ENCODE results near the gene TRIM40. TPM values are rescaled to one million over a fixed set of nuclear protein-coding genes. Genes with fewer than 3 reads are reported as not detected.

The TRIM40 gene
- total RNA-seq, 2 donors from 2014 or later: not detected

- 84% methylated on average over 4 of the region's 4 CpGs for WGBS
- no peak for TF ChIP-seq POLR2A (IDR thresholded peaks at IDR 0.05)
- TF ChIP-seq CTCF (IDR thresholded peaks at IDR 0.05): no peak
- no peak for TF ChIP-seq POLR2AphosphoS5 (IDR thresholded peaks at IDR 0.05)
- H3K4me3 ChIP-seq: no peak within 1 kb of the TSS
- no peaks in the 10 kb centered on the region for H3K36me3 ChIP-seq
- H3K4me1 ChIP-seq (replicated peaks): no peaks in the 10 kb centered on the region
- H3K9me3 ChIP-seq: no peaks in the 10 kb centered on the region
- no peak for DNase-seq (ENCODE audit: low spot score)
- no peak within 1 kb of the TSS for H3K27ac ChIP-seq
- H3K27me3 ChIP-seq (replicated peaks; ENCODE audit: insufficient read depth): peaks cover 2% of the 10 kb centered on the region
- intact Hi-C loops (cut with DNase I): no loop called here
These were observed 25.0 kb downstream of the TRIM40 start, which contains the start of gene TRIM10 for GRCh38 chr6:30160785-30161531. Gene TRIM10 (minus strand): TSS chr6:30161211. CDS start chr6:30160858, 353 bp downstream.

GRCh38 chr6:30162265-30163089 lies 26.5 kb downstream of the TRIM40 start:
- H3K27me3 ChIP-seq (replicated peaks; ENCODE audit: insufficient read depth): peaks cover 2% of the 10 kb centered on the region
- no peaks in the 10 kb centered on the region for H3K36me3 ChIP-seq
- TF ChIP-seq POLR2AphosphoS5 (IDR thresholded peaks at IDR 0.05): no peak
- no peak for TF ChIP-seq CTCF (IDR thresholded peaks at IDR 0.05)
- no peak for TF ChIP-seq POLR2A (IDR thresholded peaks at IDR 0.05)
- no peak overlapping the region for H3K4me3 ChIP-seq
- H3K9me3 ChIP-seq: no peaks in the 10 kb centered on the region
- 74% methylated on average over 12 of the region's 12 CpGs for WGBS
- no peaks in the 10 kb centered on the region for H3K4me1 ChIP-seq (replicated peaks)
- intact Hi-C loops (cut with DNase I): no loop called here
- H3K27ac ChIP-seq: no peak overlapping the region
- no peak for DNase-seq (ENCODE audit: low spot score)

GRCh38 chr6:30163090-30163917 lies 27.4 kb downstream of the TRIM40 start, which contains the start of gene TRIM15:
Gene TRIM15 (plus strand): TSS chr6:30163546. CDS start chr6:30163685, 139 bp downstream.
- DNase-seq (ENCODE audit: low spot score): no peak
- 74% methylated on average over 31 of the region's 31 CpGs for WGBS
- intact Hi-C loops (cut with DNase I): no loop called here
- Histone ChIP-seq H3K4me3 (no peak within 1 kb of the TSS), H3K4me1 (replicated peaks) (no peaks in the 10 kb centered on the region), H3K27ac (no peak within 1 kb of the TSS), H3K36me3 (no peaks in the 10 kb centered on the region), H3K9me3 (no peaks in the 10 kb centered on the region), H3K27me3 (replicated peaks; ENCODE audit: insufficient read depth) (peaks cover 2% of the 10 kb centered on the region)
- TF ChIP-seq POLR2AphosphoS5 (IDR thresholded peaks at IDR 0.05): no peak
- TF ChIP-seq CTCF (IDR thresholded peaks at IDR 0.05): no peak
- TF ChIP-seq POLR2A (IDR thresholded peaks at IDR 0.05): no peak

- Histone ChIP-seq H3K27me3 (replicated peaks; ENCODE audit: insufficient read depth) (peaks cover 2% of the 10 kb centered on the region), H3K9me3 (no peaks in the 10 kb centered on the region), H3K27ac (no peak overlapping the region), H3K4me1 (replicated peaks) (no peaks in the 10 kb centered on the region), H3K4me3 (no peak overlapping the region), H3K36me3 (no peaks in the 10 kb centered on the region)
- DNase-seq (ENCODE audit: low spot score): no peak
- TF ChIP-seq CTCF (IDR thresholded peaks at IDR 0.05): no peak
- no peak for TF ChIP-seq POLR2A (IDR thresholded peaks at IDR 0.05)
- TF ChIP-seq POLR2AphosphoS5 (IDR thresholded peaks at IDR 0.05): no peak
- intact Hi-C loops (cut with DNase I): no loop called here
- WGBS: 85% methylated on average over 14 of the region's 16 CpGs
These were observed 28.1 kb downstream of the TRIM40 start for GRCh38 chr6:30163918-30164654.
